GM21528 (cell line): ENCODE data around the gene ATP10B.

Experiments
- ATAC-seq: cut with Tn5 transposase; IDR thresholded peaks from one replicate; pipeline ENCODE4 v1.9.1; 2021; ENCODE audit warnings: mild to moderate bottlenecking, moderate library complexity; ENCODE audit not compliant: unreplicated experiment, low FRiP score

The ATP10B gene

DNA sequence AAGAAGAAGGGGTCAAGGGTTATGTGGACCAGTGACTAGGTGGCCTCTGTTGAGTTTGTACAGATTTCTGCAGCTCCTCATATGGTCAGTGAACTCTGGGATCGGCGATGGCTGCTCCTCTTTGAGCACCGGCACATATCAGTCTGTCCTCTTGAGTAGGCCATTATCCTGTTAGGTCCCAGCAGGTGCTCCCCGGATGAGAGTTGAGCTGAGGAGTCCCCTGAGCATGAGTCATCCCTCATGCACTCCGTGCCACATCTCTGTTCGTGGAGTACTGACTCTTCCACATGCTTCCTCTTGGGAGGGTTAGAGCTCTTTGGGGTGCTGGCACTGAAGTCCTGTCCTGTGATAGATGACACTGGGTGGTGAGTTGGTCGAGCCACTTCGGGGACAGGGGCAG lies 286.6 kb downstream of the ATP10B start:
- ATAC-seq: no peak

DNA sequence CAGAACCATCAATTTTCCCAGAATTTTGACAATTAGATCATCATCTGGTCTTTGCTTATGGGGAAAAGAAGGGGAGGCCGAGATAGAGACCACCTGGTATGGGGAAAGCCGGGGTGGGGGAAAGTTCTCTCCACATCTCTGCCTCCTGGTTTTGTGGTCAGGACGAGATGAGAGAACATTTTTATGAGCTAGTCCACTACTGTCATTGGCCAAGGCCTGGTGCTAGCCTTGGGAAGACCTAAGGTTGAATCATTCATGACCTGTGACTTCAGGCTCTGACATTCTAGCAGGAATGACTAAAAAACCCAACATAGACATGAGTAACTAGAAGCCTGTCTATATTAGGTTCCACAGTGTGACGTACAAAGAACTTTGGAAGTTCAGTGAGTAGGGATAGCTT lies 295.2 kb downstream of the ATP10B start:
- ATAC-seq: no peak

- ATAC-seq: no peak
Measured at GRCh38 chr5:160555971-160556631, 295.9 kb downstream of the ATP10B start.

DNA sequence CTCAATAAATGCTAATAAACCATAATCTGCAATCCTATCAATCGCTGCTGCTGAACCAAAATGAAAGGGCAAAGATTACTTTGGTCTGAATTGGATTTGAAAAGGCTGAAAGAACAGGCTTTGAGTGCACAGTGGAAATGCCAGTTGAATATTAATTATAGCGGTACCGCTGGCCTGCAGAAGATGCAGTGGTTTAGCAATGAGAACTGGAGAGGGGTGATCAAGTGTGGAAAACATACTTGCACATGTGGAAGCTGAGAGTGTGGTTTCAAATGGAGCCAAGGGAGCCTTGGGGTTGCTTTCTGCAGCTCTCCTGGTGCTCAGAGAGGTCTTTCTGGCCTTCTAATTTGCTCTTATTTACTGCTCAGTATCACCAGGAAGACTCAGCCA lies 296.4 kb downstream of the ATP10B start:
- ATAC-seq: no peak

DNA sequence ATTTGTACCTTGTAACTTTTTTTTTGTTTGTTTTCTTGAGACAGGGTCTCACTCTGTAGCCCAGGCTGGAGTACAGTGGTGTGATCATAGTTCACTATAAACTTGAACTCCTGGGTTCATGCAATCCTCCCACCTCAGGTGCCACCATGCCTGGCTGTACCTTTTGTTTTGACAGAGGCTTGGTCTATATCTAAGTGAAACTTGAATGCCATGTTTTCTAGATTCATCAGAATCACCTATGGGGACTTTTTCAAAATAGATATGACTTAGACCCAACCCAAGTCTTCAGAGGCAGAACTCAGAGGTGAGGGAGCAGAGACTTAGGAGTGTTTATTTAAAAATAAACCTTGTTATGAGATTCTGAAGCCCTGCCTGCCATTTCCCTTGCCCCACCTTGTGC lies 301.9 kb downstream of the ATP10B start:
- no peak for ATAC-seq

- no peak for ATAC-seq
Measured at GRCh38 chr5:160548949-160549645, 302.9 kb downstream of the ATP10B start.

- ATAC-seq: no peak
Measured at GRCh38 chr5:160547872-160548271, 304.1 kb downstream of the ATP10B start.

GRCh38 chr5:160547061-160547460 lies 304.9 kb downstream of the ATP10B start:
- no peak for ATAC-seq

DNA sequence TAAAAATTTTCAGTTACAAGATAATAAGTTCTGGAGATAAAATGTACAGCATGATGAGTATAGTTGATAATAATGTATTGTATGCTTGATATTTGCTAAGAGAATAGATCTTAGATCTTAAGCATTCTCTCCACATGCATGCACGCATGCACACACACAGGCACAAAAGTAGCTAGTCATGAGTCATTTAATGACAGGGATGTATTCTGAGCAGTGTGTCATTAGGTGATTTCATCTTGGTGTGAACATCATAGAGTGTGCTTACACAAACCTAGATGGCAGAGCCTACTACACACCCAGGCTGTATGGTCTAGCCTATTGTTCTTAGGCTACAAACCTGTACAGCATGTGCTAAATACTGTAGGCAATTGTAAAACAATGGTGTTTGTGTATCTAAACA lies 306.2 kb downstream of the ATP10B start:
- no peak for ATAC-seq

- no peak for ATAC-seq
Measured at GRCh38 chr5:160543395-160543794, 308.6 kb downstream of the ATP10B start.

- no peak for ATAC-seq
Measured at GRCh38 chr5:160542840-160543239, 309.2 kb downstream of the ATP10B start.

DNA sequence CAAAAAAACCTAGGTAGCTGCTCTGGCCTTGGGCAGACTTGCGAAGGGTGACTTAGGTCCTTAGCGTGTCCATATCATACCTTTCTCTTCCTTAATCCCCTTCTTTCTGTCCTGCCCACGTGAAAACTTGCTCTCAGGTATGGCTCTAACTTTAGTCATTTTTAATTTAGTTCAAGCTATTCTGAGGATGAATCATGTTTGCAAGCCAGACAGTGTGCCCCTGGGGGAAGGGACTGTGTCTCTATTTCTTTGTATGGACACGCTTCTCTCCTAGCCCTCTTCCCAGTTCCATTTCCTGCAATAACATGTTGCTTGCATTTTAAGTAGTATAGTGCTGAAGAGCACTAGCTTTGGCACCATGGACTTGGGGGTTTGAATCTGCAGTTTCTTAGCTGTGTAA lies 309.7 kb downstream of the ATP10B start:
- ATAC-seq: no peak

GRCh38 chr5:160539431-160539830 lies 312.6 kb downstream of the ATP10B start:
- no peak for ATAC-seq

DNA sequence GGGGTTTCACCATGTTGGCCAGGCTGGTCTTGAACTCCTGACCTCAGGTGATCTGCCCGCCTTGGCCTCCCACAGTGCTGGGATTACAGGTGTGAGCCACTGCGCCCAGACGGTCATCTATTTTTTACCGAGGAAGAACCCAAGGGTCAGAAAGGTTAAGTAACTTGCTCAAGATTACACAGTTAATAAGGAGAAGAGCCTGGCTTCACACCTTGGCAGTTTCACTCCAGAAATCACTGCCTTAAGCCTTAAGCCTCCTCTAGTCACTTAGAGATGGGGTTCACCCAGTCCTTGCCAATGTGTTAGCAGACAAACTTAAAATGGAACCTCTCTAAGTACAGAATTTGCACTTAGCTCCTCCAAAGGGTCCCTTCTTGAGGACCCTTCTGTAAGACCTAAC lies 314.1 kb downstream of the ATP10B start:
- no peak for ATAC-seq

GRCh38 chr5:160537116-160537515 lies 314.9 kb downstream of the ATP10B start:
- ATAC-seq: no peak

GRCh38 chr5:160534914-160535313 lies 317.1 kb downstream of the ATP10B start:
- no peak for ATAC-seq

- ATAC-seq: no peak
Measured at GRCh38 chr5:160534125-160534524, 317.9 kb downstream of the ATP10B start.

DNA sequence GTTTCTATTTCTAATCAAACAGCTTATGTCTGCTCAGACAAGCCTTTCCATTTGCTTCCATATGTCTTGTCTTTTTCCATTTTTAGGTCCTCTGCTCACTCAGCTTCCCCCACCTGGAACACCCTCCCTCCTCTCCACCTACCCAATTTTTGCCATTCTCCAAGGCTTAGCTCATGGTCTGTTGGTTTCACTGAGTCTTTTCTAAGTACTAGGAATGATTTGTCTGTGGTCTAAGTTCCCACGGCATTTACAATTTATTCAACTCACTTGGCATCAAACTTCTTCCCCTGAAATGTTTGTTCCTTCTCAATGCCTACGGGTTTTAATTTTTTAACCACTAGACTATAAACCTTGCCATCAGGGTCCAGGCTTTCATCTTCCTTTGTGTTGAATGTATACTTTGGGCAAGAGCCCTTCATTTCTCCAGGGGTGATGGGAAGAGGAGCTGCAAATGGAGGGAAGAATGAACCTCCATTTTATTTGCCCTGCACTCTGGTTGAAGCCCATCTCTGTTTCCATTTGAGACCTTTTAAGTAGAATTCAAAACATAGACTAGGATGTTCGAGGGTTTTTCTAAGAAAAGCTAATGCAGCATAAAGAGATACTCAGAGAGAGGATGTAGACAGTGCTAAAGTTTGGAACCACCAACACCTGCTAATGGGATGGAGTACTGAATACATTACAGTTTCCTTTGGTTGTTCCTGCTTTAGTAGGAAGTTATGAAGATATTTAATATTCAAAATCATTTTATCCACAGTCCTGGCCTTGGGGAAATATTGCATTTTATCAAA lies 326.3 kb downstream of the ATP10B start:
- no peak for ATAC-seq

GRCh38 chr5:160524827-160525226 lies 327.2 kb downstream of the ATP10B start:
- ATAC-seq: no peak

DNA sequence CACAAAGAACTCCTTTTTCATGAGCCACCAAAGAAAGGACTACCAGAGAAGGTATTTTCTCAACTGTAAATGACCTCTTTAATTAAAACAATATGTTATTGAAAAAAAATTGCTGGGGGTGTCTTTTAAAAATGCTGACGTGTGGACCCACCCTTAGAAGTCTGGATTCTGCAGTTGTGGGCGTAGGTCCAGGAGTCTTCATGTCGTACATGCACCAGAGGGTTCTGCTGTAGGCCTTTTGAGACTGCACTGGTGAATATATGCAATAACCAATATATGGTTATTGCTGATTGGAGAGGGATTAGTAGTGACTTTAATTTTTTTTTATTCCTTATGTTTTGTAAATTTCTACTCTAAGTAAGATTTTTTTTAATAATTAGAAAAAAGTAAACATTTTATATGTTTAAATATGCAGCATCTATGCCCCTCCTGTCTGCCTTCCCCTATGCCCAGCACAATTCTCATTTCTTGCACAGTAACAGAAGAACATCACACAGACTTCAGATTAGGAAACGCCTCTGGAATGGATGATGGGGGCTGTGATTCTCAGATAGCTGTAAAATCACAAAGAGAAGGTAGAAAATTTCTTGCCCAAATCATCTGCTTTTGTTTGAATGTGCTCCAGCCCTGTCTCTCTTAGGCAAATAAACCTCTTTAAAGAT lies 328.4 kb downstream of the ATP10B start:
- ATAC-seq: no peak

GRCh38 chr5:160521392-160521663 lies 330.7 kb downstream of the ATP10B start:
- ATAC-seq: no peak
